Ishikawa (cell line): Measurements from ENCODE around the gene JMJD1C.

Experiments
- CEBPB ChIP-seq: IDR thresholded peaks from 2 replicates; pipeline ENCODE4 v1.6.1; 2012
- CREB1 ChIP-seq: IDR thresholded peaks from 2 replicates; pipeline ENCODE4 v1.6.1; 2012; ENCODE audit warnings: low read depth
- EGR1 ChIP-seq: IDR thresholded peaks from 2 replicates; pipeline ENCODE4 v1.6.1; 2012
- EP300 ChIP-seq: IDR thresholded peaks from 2 replicates; pipeline ENCODE4 v1.6.1; 2012; ENCODE audit warnings: borderline replicate concordance
- FOXM1 ChIP-seq: IDR thresholded peaks from 2 replicates; pipeline ENCODE4 v1.6.1; 2012; ENCODE audit warnings: low read depth, borderline replicate concordance
- MAX ChIP-seq: IDR thresholded peaks from 2 replicates; pipeline ENCODE4 v1.6.1; 2012
- NFIC ChIP-seq: IDR thresholded peaks from 2 replicates; pipeline ENCODE4 v1.6.1; 2012
- RAD21 ChIP-seq: IDR thresholded peaks from 2 replicates; pipeline ENCODE4 v1.6.1; 2012; ENCODE audit warnings: low read depth
- REST ChIP-seq: IDR thresholded peaks from 2 replicates; pipeline ENCODE4 v1.6.1; 2012; ENCODE audit warnings: low read depth, mild to moderate bottlenecking
- TAF1 ChIP-seq: IDR thresholded peaks from 2 replicates; pipeline ENCODE4 v1.6.1; 2012; ENCODE audit warnings: low read depth, mild to moderate bottlenecking
- TCF12 ChIP-seq: IDR thresholded peaks from 2 replicates; pipeline ENCODE4 v1.6.1; 2012; ENCODE audit warnings: low read depth
- TEAD4 ChIP-seq: IDR thresholded peaks from 2 replicates; pipeline ENCODE4 v1.6.1; 2012
- USF1 ChIP-seq: IDR thresholded peaks from 2 replicates; pipeline ENCODE4 v1.6.1; 2012
- YY1 ChIP-seq: IDR thresholded peaks from 2 replicates; pipeline ENCODE4 v1.6.1; 2012; ENCODE audit warnings: low read depth
- ZBTB7A ChIP-seq: IDR thresholded peaks from 2 replicates; pipeline ENCODE4 v1.6.1; 2012; ENCODE audit warnings: low read depth

Gene JMJD1C

GRCh38 chr10:63261496-63261895, 204.3 kb downstream of the JMJD1C start:
- TF ChIP-seq CREB1 (no peak), ZBTB7A (no peak), TCF12 (no peak), YY1 (no peak), CEBPB (no peak), EP300 (no peak), USF1 (no peak), REST (no peak), RAD21 (no peak), MAX (no peak), FOXM1 (no peak), NFIC (no peak), EGR1 (no peak), TEAD4 (no peak), TAF1 (no peak)

- TF ChIP-seq TEAD4 (no peak), EP300 (no peak), TAF1 (no peak), MAX (no peak), FOXM1 (no peak), ZBTB7A (no peak), USF1 (no peak)
Observed at GRCh38 chr10:63260860-63261251, 204.9 kb downstream of the JMJD1C start.

GRCh38 chr10:63260103-63260859, 205.5 kb downstream of the JMJD1C start:
- no peak for TF ChIP-seq NFIC
- no peak for TF ChIP-seq USF1
- no peak for TF ChIP-seq FOXM1
- no peak for TF ChIP-seq CREB1
- TF ChIP-seq TEAD4: no peak
- TF ChIP-seq REST: no peak
- no peak for TF ChIP-seq TCF12

GRCh38 chr10:63258920-63259678, 206.7 kb downstream of the JMJD1C start:
- no peak for TF ChIP-seq NFIC
- no peak for TF ChIP-seq TCF12
- no peak for TF ChIP-seq CREB1
- TF ChIP-seq YY1: no peak

- TF ChIP-seq EGR1 (no peak), TCF12 (no peak), FOXM1 (no peak), TEAD4 (no peak)
Observed at GRCh38 chr10:63257778-63258177, 208.0 kb downstream of the JMJD1C start.
